Activated CD4-positive, alpha-beta T cell treated with anti-CD3 and anti-CD28 coated beads for 4 hours (primary cell): ENCODE results near the gene HIGD1B.
"Not testable (repeated sequence)": the region's sequence is repeated elsewhere in the genome, so short reads cannot be mapped to it uniquely, and the experiment has no call there.

Experiments
- DNase-seq, 2 donors: peaks; one replicate each; pipeline ENCODE4 v3.0.0-alpha.2; 2020

The HIGD1B gene

DNA sequence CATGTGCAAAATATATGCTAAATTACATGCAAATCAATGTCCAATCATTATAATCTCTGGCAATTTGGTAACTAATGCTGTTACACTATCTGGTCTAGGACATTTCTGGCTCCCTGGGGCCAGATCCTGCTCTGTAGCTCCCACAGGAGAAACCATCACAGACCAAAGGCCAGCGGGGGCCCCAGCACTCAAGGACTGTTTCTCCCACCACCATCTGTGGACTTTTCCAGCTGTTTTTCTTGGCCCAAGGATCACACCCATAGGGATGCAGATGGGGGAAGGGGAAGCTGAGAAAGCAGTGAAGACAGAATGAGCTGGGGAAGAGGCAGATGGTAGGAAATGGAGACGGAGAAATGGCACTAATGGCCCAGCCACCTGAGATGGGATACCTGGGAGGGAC is at the start of gene HIGD1B:
Gene HIGD1B (plus strand): TSS at position 298 of the 400 bp plus-strand sequence. CDS start 270 bp downstream, outside the sequence.
- no peak for DNase-seq

DNA sequence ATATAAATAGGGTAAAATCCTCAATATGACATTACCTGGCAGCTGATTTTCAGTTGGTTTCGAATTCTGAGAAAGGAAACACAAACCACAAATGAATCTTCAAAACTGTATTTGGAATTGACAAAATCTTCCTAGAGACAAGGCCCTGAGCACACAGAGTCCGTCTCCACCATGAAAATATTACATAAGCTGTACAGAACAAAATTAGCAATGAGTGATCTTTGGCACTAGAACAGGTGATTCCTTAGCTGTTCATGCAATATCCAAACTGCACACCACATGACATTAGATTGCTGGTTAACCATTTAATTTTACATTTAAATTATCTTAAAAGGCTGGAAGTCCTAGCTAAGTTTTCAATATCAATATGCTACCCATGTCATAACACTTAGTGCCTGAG is 49.3 kb upstream of the HIGD1B start:
- DNase-seq, result no peak

DNA sequence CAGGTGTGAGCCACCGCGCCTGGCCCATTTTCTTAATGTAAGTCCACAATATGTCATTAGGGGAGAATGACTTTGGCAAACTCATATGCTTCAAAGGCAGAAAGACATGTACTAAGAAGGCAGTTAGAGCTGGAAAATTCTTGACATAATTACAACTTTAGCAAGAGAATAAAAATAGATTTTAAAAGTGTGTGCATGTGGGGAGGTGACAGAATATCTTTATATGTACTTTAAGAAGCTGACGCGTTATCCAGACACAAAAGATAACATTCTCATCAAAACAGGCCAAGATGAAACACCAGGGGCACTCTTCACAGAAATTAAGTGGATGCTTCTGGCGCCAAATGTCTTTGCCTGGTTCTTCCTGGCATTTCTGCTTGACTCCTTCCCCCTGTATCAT is 45.8 kb upstream of the HIGD1B start:
- no peak for DNase-seq

DNA sequence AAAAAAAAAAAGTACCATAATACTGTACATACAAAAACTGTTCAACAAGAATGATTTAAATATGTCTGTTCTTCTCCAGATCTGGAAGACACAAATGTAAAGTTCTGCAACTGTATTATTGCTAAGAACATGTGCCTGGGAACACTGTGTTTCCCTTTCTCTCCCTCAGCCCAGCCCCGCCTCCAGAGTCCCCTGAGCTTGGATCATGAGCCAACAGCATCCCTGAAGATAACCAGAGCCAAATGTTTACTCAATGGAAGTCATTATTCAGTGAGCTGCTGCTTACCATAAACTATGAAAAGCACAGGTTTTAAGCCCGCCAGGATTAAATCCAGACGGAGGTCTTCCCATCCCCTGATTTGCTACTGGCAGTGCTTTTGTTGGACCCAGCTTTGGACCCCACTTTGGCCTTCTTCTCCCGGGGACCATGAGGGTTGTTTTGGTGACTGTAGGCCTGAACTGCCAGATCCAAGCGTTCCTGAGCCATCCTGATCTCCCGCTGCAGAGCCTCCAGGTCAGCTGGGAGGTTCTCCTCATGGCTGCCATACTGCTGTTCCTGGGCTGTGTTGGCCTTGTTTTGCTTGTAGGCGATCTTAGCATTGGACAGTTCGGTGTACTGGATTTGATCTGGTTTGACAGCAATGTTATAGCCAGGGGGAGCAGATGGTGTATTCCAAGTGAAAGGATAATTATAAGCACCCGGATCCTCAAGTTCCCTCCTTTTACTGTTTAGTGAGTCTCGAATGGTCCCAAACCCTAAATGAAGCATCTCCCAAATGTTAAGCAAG is 43.2 kb upstream of the HIGD1B start:
- DNase-seq, result no peak

DNA sequence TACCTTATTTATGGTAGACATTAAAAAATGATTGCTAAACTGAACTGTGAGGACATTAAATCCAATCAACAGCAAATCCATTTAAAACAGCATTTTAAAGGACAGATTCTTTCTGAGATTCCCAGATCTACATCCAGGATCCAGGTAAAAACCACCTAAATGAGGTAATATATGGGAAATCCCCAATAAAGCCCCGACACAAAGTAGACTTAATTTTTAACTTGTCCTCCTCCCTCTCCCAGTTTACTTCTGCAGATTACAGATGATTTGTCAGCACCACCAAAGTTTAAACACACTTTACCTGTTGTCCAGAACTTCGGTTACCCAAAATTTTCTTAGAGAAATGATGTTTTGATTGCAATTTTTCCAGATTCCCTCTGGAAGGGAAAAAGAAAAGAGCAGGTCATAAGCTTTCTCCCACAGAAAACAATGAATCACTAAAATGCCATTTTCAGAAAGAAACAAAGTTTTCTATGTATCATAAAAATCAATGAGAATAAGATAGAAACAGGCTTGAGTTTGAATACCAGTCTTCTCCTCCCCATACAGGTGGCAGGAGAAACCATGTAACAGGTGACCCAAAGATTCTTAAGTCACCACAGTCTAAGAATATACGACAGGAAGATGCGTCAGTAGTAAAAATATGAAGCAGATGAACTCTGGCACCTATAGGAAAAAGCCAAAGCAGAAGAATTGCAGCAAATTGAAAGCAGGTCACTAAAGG is 40.4 kb upstream of the HIGD1B start:
- no peak for DNase-seq

DNA sequence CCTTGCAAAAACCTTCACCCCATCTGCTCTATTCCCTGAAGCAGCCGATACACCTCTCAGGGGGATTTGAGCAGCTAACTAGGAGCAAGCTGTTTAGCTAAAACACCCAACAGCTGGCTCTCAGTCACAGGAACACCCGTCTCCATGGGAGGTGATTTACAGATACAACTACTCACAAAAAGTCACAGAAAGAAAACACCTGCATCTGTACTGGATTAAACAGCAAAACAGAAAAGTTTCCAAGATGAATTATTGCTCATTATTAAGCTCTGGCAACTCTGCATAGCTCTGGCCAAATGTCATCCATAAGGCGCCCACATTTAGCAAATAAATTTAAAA is 39.9 kb upstream of the HIGD1B start:
- no peak for DNase-seq

DNA sequence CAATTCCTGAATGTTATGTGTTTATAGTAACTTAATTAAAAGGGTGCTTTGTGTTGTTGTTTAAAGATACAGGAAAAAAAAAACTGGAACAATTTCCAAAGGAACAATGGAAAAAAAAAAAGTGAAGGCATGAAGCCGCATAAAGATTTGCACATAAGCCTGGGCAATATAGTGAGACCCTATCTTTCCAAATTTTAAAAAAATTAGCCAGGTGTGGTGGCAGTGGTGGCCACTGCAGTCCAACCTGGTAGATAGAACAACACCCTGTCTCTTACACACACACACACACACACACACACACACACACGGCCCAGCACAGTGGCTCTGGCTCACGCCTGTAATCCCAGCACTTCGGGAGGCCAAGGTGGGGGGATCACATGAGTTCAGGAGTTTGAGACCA is 39.5 kb upstream of the HIGD1B start:
- no peak for DNase-seq

DNA sequence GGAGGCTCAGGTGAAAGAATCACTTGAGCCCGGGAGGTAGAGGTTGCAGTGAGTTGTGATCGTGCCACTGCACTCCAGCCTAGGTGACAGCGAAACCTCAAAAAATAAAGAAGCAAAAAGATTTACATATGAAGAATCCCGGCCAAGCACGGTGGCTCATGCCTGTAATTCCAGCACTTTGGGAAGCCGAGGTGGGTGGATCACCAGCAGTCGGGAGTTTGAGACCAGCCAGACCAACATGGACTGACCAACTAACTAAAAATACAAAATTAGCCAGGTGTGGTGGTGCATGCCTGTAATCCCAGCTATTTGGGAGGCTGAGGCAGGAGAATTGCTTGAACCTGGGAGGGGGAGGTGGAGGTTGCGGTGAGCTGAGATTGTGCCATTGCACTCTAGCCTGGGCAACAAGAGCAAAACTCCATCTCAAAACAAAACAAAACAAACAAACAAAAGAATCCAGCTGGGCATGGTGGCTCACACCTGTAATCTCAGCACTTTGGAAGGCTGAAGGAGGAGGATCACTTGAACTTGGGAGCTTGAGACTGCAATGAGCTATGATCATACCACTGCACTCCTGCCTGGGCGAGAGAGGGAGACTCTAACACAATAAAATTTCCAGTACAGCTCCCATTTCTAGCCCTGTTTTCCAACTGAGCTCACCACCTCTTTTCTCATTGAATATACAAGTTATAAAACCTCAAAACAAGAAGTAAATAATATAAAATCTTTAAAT is 38.9 kb upstream of the HIGD1B start:
- DNase-seq, result not testable (repeated sequence)

DNA sequence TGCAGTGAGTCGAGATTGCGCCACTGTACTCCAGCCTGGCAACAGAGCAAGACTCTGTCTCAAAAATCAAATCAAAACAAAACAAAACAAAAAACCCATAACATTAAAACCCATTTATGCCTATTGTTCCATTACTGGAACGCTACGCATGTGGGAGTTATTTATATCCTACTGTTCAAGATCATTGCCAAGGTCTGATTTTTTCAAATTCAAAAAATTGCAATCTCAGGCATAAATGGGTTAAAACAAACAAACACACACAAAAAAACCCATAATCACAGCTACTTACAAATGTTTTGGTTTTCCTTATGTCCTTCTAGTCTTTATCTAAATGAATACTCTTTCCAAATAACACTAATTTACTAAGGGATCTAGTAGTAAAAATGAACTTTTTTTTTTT is 35.4 kb upstream of the HIGD1B start:
- DNase-seq, result no peak

DNA sequence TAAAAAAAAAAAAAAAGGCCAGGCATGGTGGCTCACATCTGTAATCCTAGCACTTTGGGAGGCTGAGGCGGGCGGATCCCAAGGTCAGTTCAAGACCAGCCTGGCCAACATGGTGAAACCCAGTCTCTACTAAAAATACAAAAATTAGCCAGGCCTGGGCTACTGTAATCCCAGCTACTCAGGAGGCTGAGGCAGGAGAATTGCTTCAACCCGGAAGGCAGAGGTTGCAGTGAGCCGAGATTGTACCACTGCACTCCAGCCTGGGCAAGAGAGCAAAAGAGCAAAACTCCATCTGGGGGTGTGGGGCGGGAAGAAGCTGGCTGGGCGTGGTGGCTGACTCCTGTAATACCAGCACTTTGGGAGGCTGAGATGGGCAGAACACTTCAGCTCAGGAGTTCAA is 29.2 kb upstream of the HIGD1B start:
- not testable (repeated sequence) for DNase-seq

DNA sequence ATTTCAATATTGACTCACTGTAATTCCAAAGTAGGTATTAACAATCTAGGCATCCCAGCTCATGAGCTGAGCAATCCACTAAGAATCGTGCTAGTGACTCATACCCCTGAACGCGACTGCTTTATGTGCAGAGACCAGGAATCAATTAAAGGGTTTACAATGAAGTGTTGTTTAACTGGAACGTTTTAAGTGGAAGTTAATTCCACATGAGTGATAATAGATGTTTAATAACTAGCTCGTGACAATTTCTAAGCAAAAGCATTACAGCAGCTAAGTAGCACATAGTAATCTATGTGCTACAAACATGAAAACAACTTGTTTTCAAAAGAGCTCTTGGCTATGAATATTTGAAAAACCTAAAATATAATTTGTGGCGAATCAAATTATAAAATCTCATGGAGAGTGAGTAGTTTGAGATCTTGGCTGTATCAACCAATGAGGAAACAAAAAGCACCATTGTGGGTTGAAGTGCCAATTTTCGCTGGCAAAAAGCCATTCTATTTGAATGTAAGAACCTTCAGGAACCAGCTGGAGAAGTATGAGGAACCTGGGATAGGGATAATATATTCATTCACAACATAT is 27.0 kb upstream of the HIGD1B start:
- no peak for DNase-seq

DNA sequence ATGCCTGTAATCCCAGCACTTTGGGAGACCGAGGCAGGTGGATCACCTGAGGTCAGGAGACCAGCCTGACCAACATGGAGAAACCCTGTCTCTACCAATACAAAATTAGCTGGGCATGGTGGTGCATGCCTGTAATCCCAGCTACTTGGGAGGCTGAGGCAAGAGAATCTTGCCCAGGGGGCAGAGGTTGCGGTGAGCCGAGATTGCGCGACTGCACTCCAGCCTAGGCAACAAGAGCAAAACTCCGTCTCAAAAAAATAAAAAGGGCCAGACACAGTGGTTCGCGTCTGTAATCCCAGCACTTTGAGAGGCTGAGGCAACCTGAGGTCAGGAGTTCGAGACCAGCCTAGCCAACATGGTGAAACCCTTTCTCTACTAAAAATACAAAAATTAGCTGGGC is 22.4 kb upstream of the HIGD1B start:
- not testable (repeated sequence) for DNase-seq

DNA sequence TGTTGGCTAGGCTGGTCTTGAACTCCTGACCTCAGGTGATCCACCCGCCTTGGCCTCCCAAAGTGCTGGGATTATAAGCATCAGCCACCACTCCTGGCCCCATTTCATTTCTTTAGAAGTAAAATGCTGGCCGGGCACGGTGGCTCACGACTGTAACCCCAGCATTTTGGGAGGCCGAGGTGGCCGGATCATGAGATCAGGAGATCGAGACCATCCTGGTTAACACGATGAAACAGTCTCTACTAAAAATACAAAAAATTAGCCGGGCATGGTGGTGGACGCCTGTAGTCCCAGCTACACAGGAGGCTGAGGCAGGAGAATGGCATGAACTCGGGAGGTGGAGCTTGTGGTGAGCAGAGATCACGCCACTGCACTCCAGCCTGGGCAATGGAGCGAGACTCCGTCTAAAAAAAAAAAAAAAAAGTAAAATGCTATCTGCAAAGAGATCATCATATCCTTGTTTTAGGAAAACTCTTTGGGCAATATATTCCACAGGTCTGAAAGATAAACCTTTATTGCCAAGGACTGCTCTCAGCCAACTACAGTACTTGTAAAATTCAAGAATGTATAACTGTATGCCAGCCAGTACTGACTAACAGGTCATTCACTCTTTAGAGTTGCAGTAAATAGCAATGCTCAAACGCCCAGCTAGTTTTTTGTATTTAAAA is 21.4 kb upstream of the HIGD1B start:
- no peak for DNase-seq

DNA sequence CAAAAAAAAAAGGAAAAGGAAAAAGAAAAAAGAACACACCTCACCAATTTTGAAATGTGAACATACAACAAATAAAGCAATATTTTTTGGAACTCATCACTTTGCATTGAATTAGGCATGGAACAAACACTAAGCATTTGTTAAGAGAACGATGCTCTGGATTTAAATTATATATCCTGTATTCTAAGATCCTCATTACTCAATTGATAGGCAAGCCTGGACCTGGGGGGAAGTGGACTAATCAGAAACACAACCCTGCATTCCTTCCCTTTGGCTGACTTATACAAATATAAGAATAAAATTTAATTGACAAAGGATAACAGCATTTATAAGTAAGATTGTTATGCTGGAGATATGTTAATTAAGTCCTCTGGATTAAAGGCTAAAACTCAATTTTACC is 19.8 kb upstream of the HIGD1B start:
- no peak for DNase-seq

DNA sequence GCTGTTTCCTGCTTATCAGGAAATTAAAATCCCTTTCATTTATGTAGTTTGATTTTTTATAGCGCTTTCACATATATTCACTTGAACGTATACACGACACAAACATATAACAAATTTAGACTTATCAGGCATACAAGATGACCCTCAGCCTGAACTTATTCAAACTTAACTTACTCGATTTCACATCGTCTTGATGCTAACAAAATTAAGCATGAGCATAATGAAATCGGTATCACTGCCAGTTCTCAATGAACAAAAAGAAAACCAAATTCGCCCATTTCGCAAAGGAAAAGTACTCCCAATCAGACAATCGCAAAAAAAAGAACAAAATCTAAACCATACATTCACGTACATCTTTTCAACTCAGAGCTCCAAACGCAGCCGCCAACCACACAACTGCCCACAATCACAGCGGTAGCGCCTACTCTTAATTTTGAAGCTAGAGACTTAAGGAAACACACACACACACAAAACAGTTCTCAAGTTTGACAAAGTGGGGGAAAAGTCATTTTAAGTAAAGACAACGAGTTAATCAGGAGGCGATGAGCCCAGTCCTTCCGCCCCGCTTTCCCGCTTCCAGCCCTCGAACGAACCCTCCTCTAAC is 18.7 kb upstream of the HIGD1B start:
- DNase-seq, result peak in 1 of 2 donors; percentile 8

DNA sequence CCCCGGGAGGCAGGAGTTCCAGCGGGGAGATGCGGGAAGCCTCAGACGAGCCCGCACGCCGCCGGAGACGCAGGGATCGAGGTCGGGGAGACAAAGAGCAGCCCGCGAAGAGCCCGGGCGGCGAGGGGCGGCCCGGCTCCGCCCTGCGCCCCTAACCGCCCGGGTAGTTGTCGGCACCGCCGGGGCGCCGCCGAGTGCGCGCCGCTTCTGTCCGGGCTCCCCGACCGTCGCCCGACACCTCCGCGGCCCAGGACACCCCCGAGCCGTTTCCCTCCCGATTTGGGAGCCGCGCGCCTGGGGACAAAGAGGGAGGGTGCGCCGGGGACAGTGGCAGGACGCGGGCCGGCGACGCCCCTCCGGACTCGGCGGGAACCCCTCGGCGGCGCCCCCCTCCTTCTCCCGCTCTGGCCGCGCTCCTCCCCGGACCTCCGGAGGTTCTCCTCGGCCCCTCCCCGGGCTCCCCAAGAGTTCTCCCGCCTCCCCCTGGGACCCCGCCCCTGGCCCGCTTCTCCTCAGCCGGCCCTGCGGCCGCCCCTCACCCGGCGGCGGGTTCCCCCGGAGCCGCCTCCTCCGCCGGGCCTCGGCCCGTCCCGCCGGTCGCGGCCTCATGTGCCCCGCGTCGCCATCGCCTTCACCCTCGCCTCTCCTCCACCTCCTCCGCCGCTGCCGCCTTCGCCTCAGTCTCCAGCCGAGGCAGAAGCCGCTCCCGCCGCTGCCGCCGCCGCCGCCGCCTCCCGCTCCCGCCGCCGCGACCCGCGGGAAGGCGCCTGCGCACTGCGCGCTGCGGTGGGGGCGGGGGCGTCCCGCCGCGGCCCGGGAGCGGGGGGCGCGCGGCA is 17.9 kb upstream of the HIGD1B start, which contains the start of gene GJC1:
Gene GJC1 (minus strand): TSS at position 765 of the 836 bp plus-strand sequence. CDS start 24,470 bp downstream, outside the sequence.
- peak in 1 of 2 donors; percentile 34 for DNase-seq

DNA sequence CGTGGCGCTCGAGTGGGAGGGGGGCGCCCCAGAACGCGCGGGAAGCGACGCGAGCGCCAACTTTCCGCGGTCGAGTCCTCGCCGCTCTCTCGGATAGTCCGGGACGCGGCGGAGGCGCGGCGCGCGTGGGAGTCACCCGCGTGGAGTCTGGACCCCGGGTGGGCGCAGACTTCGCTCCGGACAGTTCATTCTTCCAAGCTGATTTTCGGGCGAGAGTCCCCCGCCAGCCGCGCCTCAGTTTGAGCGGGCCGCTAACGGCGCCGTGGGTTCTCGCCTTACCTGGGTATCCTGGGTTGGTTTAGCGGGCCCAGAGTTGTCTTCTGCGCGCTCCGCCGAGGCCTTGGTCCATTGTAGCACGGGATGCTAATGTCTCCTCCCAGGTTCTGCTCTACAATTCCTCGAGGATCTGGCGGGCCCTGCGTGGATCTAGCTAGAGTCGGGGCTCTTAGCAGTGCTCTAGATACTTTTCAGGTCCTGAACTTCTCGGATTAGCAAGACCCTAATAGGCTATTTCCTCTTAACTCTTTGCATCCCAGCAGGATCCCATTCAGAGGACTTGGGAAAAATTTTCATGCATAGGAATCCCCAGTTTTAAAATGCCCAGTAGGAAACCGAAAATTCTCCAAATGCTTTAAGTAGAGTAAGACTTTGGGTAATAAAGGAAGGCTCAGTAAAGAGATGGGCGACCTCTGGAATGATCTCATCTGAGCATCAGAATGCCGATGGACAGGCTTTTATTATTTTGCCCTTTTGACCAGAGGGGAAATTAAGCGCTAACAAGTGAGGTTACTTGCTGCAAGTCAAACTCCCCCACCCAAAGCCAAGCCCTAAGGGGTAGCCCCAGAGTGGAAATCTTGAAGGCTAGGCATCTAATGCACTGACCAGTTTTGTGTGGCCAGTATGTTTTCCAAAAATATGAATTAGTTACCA is 17.1 kb upstream of the HIGD1B start:
- DNase-seq, result peak; percentile 28 to 29

DNA sequence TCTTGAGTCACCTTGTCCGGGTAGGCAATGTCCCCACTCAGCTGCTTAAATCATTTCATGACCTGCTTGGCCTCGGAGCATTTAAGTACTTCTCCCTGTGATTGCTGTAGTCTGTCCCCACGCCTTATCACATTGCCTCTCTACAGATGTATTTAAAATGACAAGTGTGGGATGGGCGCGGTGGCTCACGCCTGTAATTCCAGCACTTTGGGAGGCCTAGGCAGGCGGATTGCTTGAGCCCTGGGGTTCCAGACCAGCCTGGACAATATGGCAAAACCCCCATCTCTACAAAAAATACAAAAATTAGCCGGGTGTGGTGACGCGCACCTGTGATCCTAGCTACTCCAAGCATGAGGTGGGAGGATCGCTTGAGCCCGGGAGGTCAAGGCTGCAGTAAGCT is 16.3 kb upstream of the HIGD1B start:
- no peak for DNase-seq

DNA sequence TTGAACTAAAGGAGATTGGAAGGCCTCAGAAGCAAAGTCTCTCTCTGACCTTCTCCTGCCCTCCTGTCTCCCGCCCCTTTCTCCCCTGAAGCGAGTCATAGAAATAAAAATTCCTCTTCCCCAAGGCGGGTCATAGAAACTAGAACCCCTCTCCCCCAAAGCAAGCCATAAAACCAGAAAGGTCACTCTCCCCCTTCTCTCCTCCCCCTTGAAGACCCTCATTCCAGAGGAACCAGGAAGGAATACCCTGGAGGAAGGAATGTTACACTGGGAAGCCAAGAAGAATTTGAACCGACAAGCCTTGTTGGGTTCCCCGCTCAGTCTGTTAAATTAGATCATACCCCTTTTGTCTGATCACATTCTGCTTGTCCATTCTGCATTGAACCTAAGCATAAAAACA is 14.9 kb upstream of the HIGD1B start:
- no peak for DNase-seq

DNA sequence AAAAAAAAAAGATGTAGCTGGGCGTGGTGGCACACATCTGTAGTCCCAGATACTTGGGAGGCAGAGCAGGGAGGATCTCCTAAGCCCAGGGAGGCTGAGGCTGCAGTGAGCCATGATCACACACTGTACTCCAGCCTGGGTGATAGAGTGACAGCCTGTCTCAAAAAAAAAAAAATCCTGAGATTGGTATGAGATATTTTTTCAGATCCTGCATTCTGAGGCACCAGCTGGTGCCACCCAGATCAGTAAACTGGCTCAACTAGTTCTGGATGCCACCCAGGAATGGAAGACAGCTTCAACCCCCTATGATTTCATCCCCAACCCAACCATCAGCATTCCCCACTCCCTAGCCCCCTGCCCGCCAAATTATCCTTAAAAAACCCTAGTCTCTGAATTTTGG is 10.5 kb upstream of the HIGD1B start:
- no peak for DNase-seq
